SKM-1 treated with dmso at 0.1 percent for 144 hours (cell line): Measurements from ENCODE around the gene IFT27.

Experiments
- DNase-seq: peaks from one replicate; lab custom pipeline; 2025; ENCODE audit not compliant: unreplicated experiment; lab: John Stamatoyannopoulos, UW

IFT27 gene, protein sequence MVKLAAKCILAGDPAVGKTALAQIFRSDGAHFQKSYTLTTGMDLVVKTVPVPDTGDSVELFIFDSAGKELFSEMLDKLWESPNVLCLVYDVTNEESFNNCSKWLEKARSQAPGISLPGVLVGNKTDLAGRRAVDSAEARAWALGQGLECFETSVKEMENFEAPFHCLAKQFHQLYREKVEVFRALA

DNA sequence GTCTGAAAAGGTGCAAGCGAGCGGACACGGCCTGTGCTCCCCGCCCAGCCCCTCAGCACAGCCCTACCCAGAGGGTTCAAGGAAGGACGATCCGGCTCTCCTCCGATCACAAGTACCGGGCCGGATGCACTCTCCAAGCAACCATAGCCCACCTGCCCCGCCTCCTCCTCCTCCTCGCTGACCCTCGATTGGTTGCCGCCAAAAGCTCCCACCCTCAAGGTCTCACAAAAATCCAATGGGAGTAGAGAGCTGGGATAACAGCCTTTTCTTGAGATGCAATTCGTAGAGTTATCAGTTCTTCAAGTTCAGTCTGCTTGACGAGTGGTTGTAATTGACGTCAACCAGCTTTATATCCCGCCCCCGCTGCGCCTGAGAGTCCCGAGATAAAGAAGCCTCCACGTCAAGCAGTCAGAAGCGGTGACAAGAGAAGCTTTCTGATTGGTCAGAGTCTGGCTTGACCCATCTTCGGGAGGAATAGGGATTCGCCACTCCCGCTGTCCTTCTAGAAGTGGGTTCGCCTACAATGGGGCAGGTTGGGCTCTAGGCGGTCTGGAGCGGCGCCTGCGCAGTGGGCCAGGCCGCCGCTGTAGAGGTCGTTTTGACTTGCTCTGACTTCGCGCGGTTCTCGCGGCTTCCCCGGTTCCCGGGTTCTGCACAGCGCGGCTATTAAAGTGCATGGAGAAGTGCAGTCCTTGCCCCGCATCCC, at the start of gene IFT27:
Gene IFT27 (minus strand): TSS at position 156 of the 706 bp plus-strand sequence. CDS start 412 bp downstream, outside the sequence.
- DNase-seq: peak; percentile 100

DNA sequence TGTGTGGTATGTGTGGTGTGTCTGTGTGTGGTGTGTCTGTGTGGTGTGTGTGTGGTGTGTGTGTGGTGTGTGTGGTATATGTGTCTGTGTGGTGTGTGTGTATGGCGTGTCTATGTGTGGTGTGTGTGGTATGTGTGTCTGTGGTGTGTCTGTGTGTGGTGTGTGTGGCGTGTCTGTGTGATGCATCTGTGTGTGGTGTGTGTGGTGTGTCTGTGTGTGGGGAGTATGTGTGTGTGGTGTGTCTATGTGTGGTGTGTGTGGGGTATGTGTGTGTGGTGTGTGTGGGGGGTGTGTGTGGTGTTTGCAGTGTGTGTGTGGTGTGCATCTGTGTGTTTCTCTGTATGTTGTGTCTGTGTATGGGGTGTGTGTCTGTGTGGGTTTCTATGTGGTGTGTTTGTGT, 48.7 kb upstream of the IFT27 start:
- no peak for DNase-seq

DNA sequence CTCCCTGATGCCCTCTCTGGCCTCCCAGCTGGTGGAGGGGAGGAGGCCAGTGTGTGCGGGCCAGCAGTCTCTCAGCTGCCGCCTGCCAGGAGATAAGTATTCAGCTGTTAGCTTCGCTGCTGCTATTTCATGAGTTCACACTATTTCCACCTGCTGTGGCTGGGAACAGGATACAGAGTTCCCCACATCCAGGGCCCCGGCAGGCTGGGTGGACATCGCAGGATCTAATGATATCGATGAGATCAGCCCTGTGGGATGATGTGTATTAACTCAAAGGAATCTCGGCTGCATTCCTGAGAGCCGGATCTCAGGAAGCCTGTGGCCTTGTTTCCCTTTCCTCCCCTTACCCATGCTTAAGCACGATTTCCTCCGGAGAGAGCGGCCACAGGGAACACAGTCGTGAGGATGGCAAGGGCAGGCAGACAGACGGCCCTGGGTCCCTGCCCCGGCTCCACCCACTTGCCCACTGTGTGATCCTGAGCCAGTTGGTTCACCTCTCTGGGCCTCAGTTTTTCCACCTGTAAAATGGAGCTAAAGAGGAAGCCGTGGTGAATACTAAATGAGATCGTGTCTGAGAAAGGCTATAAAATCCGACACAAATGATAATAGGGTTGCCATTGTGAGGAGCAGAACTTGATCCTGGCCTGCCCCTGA, 47.4 kb upstream of the IFT27 start:
- no peak for DNase-seq

DNA sequence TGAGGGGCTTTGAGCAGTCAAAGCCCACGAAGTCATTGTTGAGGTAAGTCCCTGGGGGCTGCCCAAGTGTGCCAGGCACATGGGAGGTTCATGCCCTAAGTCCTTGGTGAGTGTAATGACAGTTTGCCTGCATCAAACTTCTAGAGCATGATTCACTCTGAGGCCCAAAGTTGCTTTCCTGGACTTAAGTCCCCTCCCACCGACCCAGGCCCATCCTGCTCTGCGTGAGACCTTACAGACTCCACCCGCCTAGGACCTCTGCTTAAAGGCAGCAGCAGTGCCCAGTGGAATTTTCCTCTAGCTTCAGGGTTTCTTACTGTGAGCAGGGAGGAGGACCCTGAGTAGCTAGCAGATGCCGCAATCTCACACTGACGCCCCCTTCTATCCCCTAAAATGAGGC, 46.7 kb upstream of the IFT27 start:
- no peak for DNase-seq

- no peak for DNase-seq
Measured at GRCh38 chr22:36819112-36819511, 43.2 kb upstream of the IFT27 start.

DNA sequence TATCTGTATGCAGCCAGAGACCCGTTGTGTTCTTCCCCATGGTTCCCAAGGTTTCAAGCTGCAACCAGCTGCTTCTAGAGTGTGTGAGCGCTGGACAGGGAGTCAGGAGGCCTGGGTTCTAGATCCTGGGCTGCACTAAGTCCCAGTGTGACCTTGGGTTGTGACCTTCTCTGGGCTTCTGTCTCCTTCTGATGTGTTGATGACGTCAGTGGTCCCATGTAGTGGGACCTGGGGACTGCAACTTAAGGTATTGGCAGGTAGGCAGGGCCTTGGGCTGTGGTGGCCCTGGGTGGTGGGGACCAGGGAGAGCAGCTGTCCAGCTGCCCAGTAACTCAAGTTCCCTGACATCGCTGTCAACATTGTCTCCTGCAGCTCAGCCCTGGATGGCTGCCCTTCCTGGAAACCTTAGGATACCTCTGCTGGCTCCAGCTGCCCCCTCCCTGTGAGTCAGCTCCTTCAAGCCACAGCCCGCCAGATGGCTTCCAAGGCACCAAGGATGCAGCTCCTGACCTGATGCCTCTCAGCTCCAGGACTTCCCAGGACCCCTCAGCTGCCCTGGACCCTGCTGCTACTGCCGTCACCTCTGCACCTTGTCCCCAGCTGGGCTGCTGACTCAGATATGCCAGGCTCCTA, 42.2 kb upstream of the IFT27 start:
- no peak for DNase-seq

DNA sequence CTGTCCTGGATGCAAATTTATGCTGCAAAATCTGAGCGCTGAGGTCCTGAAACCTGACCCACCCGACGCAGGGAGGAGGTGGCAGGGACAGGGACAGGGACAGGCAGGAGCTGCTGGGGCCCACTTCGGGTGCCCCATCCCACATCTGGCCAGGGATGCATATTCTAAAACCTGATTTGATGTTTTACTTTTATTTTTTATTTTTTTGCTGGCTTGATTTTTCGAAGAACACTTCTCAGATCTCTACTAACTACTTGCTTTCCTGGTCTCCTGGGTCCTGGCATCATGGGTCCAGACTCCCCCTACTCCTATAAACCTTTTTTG, 41.6 kb upstream of the IFT27 start:
- DNase-seq: no peak

DNA sequence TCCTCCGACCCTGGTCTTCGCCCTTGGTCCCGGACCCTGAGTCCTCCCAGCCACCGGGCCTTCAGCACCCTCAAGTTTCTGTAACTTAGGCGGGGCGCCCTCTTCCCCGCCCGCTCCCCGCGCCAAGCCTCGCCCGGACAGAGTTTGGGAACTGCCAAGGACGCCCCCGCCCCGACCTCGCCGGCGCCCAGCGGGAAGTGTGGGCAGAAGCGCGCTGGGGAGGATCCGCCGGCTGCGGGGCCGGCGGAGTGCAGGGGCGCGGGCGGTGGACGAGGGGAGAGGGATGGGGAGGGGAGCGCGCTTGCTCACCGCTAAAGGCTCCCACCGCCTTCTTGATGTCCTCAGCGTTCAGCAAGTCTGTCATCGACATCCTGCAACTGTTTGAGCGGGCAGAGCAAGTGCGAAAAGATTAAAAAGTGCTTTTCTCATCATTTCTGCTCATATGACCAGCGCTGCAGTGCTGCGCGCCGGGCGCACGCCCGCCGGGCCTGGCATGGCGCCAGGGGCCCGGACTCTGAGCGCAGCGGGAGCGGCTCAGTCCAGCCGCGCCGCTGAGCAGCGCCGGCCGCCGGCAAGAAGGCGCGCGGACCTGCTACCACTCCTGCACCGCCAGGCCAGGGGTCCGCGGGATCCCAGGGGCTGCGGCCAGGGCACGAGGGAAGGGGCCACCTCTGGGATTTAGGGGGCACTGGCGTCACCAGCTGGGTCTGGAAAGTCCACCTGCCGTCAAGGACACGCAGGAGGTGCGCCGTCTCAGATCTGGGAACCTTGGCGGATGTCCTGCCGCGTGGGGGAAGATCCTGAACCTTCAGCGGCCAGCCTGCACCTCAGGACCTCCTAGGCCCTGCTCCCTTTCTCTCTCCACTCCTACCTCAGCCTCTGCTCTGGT, 41.0 kb upstream of the IFT27 start, which contains the start of gene PVALB:
Gene PVALB (minus strand): TSS at position 400 of the 889 bp plus-strand sequence. CDS start 30 bp downstream, at position 370.
- no peak for DNase-seq

DNA sequence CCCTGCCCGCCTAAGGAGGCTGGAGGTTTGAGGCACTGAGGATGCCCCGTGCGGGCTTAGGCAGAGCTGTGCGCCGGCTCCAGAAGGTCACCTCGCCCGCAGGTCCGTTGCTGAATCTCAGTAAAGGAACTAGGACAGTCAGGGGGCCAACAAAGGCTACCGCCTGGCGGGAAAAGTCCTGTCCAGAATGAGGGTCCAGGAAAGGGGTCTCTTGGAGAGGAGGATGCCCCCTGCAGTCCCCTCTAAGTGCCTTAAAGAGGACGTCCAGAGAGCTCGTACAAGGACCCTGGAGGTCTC, 40.4 kb upstream of the IFT27 start:
- DNase-seq: no peak

GRCh38 chr22:36815558-36816338, 39.8 kb upstream of the IFT27 start:
- DNase-seq: no peak

GRCh38 chr22:36814801-36815200, 38.9 kb upstream of the IFT27 start:
- no peak for DNase-seq

DNA sequence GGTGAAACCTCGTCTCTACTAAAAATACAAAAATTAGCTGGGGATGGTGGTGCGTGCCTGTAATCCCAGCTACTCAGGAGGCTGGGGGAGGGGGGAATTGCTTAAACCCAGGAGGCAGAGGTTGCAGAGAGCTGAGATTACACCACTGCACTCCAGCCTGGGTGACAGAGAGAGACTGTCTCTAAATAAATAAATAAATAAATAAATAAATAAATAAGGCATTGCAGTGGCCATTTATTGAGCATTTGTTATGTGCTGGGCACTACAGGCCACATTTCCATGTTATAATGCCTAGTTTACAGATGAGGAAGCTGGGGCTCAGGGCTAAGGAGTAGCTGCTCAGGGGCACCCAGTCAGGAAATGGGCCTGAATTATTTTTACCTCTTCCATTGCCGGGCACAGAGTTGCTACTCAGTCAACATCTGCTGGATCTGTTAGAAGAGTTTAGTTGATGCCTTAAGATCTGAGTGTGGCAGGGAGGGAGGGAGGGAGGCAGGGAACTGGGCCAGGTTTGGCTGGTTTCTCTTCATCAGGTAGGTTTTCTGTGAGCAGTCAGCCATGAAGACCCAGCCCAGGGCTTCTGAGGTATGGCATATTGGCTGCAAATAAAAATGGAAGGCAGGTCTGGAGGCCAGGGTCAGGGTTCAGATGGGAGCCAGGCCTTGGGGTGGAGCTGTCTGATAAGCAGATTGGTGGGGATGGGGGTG, 35.3 kb upstream of the IFT27 start:
- DNase-seq: no peak

DNA sequence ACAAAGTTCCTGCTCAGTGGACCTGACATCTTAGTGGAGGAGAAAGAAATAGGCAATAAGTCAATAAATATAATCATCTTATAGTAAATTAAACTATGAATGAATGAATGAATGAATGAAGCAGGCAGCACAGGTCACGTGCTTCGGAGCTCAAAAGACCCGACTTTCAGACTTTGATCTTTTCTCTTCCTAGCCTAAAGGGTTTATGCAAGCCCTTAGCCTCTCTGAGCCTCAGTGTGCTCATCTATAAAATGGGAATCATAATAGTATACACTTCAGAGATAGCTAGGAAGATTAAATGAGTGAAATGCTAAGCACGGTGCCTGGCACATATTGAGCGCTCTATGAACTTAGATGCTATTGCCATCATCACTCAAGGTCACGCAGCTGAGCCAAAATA, 33.4 kb upstream of the IFT27 start:
- no peak for DNase-seq

DNA sequence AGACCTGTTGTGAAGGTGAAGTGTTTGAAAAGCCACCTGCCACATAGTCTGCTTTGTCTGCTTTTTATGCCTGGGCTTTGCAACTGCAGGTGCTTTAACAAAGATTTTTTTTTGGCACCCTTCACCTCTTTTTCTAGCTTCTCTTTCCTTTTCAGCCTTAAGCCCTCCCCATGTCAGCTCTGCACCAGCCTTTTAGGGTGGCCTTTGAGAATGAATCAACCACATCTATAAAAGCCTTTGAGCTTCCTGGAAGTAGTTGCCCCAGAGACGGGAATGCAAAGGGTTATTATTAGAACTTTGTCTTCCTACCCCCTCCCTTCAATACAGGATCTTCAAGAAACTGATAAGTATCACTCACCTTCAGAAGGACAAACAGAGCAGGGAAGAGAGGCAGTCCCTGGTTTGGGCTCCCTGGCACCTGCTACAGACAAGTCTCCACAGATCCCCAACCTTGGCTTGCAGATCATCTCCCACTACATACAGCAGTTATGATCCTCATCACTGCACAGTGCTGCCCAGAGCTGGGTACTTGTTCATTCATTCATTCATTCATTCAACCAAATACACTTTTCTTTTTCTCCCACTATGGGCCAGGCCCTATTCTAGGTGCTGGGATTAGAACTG, 32.9 kb upstream of the IFT27 start:
- DNase-seq: no peak

GRCh38 chr22:36807627-36808026, 31.7 kb upstream of the IFT27 start:
- DNase-seq: no peak

DNA sequence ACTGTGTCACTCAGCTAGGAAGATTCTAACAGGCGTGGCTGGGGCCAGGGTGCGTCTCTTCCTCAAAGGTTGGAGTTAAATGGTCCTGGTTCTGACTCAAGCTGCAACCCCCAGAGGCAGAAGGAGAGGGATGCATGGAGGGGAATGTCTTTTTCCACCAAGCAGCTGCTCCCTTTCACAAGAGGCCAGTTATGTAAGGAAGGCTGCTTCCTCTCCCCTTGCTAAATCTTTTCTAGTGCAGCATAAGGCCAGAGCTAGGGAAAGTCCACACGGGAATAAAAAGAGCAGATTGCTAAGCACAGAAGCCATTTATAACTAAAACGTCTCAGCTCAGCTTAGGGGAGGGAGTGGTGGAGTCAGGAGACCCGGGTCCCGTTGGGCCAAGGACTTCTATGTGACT, 30.9 kb upstream of the IFT27 start:
- no peak for DNase-seq

DNA sequence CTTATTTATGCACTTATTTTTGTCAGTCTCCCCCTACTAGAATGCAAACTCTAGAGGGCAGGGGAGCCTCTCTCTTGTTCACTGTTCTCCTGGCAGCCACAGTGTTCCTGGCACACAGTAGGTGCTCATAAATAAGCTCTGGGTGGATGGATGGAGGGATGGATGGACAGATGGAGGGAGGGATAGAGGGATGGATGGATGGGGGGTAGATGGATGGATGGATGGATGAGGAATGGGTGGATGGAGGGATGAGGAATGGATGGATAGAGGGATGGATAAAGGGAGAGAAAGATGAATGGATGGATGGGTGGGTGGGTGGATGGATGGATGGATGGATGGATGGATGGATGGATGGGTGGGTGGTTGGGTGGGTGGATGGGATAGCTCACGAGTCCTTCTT, 27.4 kb upstream of the IFT27 start:
- no peak for DNase-seq

DNA sequence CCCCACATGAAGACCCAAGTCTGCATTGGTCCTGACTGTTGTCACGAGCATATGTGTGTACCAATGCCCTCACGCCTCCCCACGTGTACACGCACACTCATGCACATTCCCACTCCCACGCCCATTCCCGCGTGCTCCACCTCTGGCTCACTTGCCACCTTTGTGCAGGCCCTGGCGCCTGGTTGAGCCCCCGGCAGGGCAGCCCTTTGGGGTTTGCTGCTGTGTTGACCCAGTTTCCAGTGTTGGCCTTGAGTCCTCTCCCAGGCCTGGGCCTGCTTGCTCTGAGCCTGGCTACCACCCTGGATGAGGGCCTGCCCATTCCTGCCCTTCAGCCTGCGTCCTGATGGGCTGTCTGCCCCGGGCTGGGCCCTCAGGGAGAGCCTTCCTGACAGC, 22.8 kb upstream of the IFT27 start:
- no peak for DNase-seq

GRCh38 chr22:36797911-36798673, 22.2 kb upstream of the IFT27 start:
- DNase-seq: no peak
